SK-N-SH treated with all-trans-retinoic acid at 6 μM for 48 hours (cell line): ENCODE data around the gene TRAF1.
"Not testable (repeated sequence)": the region's sequence is repeated elsewhere in the genome, so short reads cannot be mapped to it uniquely, and the experiment has no call there.

Experiments used
- ATAC-seq: fragments of 200-7000 bp; cut with Tn5 transposase; 3 replicates; pipeline ENCODE4 v1.9.1; 2020; ENCODE audit warnings: mild to moderate bottlenecking, moderate library complexity
- ARNTL ChIP-seq: fragments of 450-650 bp; formaldehyde crosslinking; IDR thresholded peaks from 2 replicates; pipeline ENCODE4 v1.5.0; 2020; ENCODE audit warnings: low read depth, mild to moderate bottlenecking, moderate library complexity, borderline replicate concordance
- BACH2 ChIP-seq: fragments of 250-450 bp; sonication (Bioruptor Pico); IDR thresholded peaks from 2 replicates; pipeline ENCODE4 v1.9.0; 2021; ENCODE audit warnings: mild to moderate bottlenecking, borderline replicate concordance
- CREB5 ChIP-seq: fragments of 250-450 bp; sonication (Bioruptor Pico); IDR thresholded peaks from 2 replicates; pipeline ENCODE4 v1.5.1; 2020; ENCODE audit warnings: low read depth, mild to moderate bottlenecking, moderate library complexity
- CSDC2 ChIP-seq: fragments of 250-450 bp; sonication (Bioruptor Pico); IDR thresholded peaks from 2 replicates; pipeline ENCODE4 v1.5.0; 2020; ENCODE audit warnings: mild to moderate bottlenecking, moderate library complexity
- CSRNP3 ChIP-seq: fragments of 250-450 bp; sonication (Bioruptor Pico); IDR thresholded peaks from 2 replicates; pipeline ENCODE4 v1.5.1; 2021; ENCODE audit warnings: mild to moderate bottlenecking, moderate library complexity
- ESRRG ChIP-seq: fragments of 250-450 bp; sonication (Bioruptor Pico); IDR thresholded peaks from 2 replicates; pipeline ENCODE4 v1.6.1; 2021; ENCODE audit warnings: mild to moderate bottlenecking
- GLIS3 ChIP-seq: fragments of 250-450 bp; sonication (Bioruptor Pico); IDR thresholded peaks from 2 replicates; pipeline ENCODE4 v1.5.0; 2020; ENCODE audit warnings: mild to moderate bottlenecking, moderate library complexity
- ISL1 ChIP-seq: fragments of 250-450 bp; sonication (Bioruptor Pico); IDR thresholded peaks from 2 replicates; pipeline ENCODE4 v2.1.2; 2022; ENCODE audit warnings: mild to moderate bottlenecking, moderate library complexity
- OSR1 ChIP-seq: fragments of 250-450 bp; sonication (Bioruptor Pico); IDR thresholded peaks from 2 replicates; pipeline ENCODE4 v1.8.0; 2022; ENCODE audit warnings: moderate library complexity, mild to moderate bottlenecking, inconsistent platforms
- POU6F1 ChIP-seq: fragments of 250-450 bp; sonication (Bioruptor Pico); IDR thresholded peaks from 2 replicates; pipeline ENCODE4 v1.8.0; 2021; ENCODE audit warnings: low read depth, mild to moderate bottlenecking, moderate library complexity, borderline replicate concordance
- PPARA ChIP-seq: fragments of 250-450 bp; sonication (Bioruptor Pico); IDR thresholded peaks from 2 replicates; pipeline ENCODE4 v1.5.0; 2020; ENCODE audit warnings: mild to moderate bottlenecking, borderline replicate concordance
- RARB ChIP-seq: fragments of 250-450 bp; sonication (Bioruptor Pico); IDR thresholded peaks from 2 replicates; pipeline ENCODE4 v1.8.0; 2021; ENCODE audit warnings: mild to moderate bottlenecking, moderate library complexity
- SNAI2 ChIP-seq: fragments of 250-450 bp; sonication (Bioruptor Pico); IDR thresholded peaks from 2 replicates; pipeline ENCODE4 v1.5.0; 2020; ENCODE audit warnings: mild to moderate bottlenecking, moderate library complexity
- TCF4 ChIP-seq: fragments of 250-450 bp; sonication (Bioruptor Pico); IDR thresholded peaks from 2 replicates; pipeline ENCODE4 v1.8.0; 2021; ENCODE audit warnings: mild to moderate bottlenecking, moderate library complexity, borderline replicate concordance
- TSHZ2 ChIP-seq: fragments of 250-450 bp; sonication (Bioruptor Pico); IDR thresholded peaks from 2 replicates; pipeline ENCODE4 v1.5.0; 2020; ENCODE audit warnings: mild to moderate bottlenecking, moderate library complexity
- ZC3H10 ChIP-seq: fragments of 250-450 bp; sonication (Bioruptor Pico); IDR thresholded peaks from 2 replicates; pipeline ENCODE4 v1.5.1; 2021; ENCODE audit warnings: mild to moderate bottlenecking, moderate library complexity
- ZFP3 ChIP-seq: fragments of 250-450 bp; sonication (Bioruptor Pico); IDR thresholded peaks from 2 replicates; pipeline ENCODE4 v1.5.0; 2020; ENCODE audit warnings: mild to moderate bottlenecking, moderate library complexity
- ZFP30 ChIP-seq: fragments of 450-650 bp; formaldehyde crosslinking; IDR thresholded peaks from 2 replicates; pipeline ENCODE4 v1.5.0; 2022; ENCODE audit warnings: mild to moderate bottlenecking, moderate library complexity
- ZNF565 ChIP-seq: fragments of 450-650 bp; formaldehyde crosslinking; conservative IDR thresholded peaks from 2 replicates; pipeline ENCODE4 v1.5.0; 2020; ENCODE audit warnings: low read depth, mild to moderate bottlenecking, moderate library complexity
- ZNF70 ChIP-seq: fragments of 450-650 bp; formaldehyde crosslinking; IDR thresholded peaks from 2 replicates; pipeline ENCODE4 v1.5.0; 2020; ENCODE audit warnings: mild to moderate bottlenecking, moderate library complexity
- ZNF8 ChIP-seq: fragments of 450-650 bp; formaldehyde crosslinking; IDR thresholded peaks from 2 replicates; pipeline ENCODE4 v1.5.0; 2020; ENCODE audit warnings: mild to moderate bottlenecking, moderate library complexity

The TRAF1 gene

GRCh38 chr9:120926397-120926928, at the start of gene TRAF1:
Gene TRAF1, minus strand, starts transcription at chr9:120926796. Its CDS starts 721 bp downstream, at chr9:120926075.
- no peak for TF ChIP-seq ARNTL (CRISPR knock-in tag)
- TF ChIP-seq RARB (CRISPR knock-in tag): no peak
- TF ChIP-seq CSDC2: no peak
- no peak for TF ChIP-seq ZFP3 (CRISPR knock-in tag)
- no peak for TF ChIP-seq BACH2 (CRISPR knock-in tag)
- no peak for TF ChIP-seq SNAI2 (CRISPR knock-in tag)
- TF ChIP-seq TSHZ2 (CRISPR knock-in tag): no peak
- TF ChIP-seq, all 23 proteins: peak for 0
- no peak for ATAC-seq

GRCh38 chr9:120974921-120975320, 48.3 kb upstream of the TRAF1 start:
- TF ChIP-seq OSR1: no peak
- no peak for TF ChIP-seq ISL1
- no peak for TF ChIP-seq ZNF565 (CRISPR knock-in tag)
- no peak for TF ChIP-seq ZNF70 (CRISPR knock-in tag)
- TF ChIP-seq PPARA: no peak
- no peak for TF ChIP-seq ZC3H10 (CRISPR knock-in tag)
- TF ChIP-seq ESRRG (CRISPR knock-in tag): no peak
- no peak for TF ChIP-seq GLIS3 (CRISPR knock-in tag)
- no peak for TF ChIP-seq RARB (CRISPR knock-in tag)
- ATAC-seq: no peak

- TF ChIP-seq CSRNP3: no peak
- ATAC-seq: no peak
These were observed 47.6 kb upstream of the TRAF1 start for GRCh38 chr9:120974181-120974580.

- no peak for ATAC-seq
- no peak for TF ChIP-seq ZFP3 (CRISPR knock-in tag)
- no peak for TF ChIP-seq ZFP30 (CRISPR knock-in tag)
- no peak for TF ChIP-seq ZC3H10 (CRISPR knock-in tag)
- TF ChIP-seq RARB (CRISPR knock-in tag): no peak
- no peak for TF ChIP-seq ESRRG (CRISPR knock-in tag)
- TF ChIP-seq PPARA: no peak
- no peak for TF ChIP-seq CREB5
- TF ChIP-seq ZNF565 (CRISPR knock-in tag): no peak
- no peak for TF ChIP-seq OSR1
- TF ChIP-seq ZNF8 (CRISPR knock-in tag): no peak
- no peak for TF ChIP-seq CSRNP3
- no peak for TF ChIP-seq ARNTL (CRISPR knock-in tag)
- TF ChIP-seq BACH2 (CRISPR knock-in tag): no peak
- no peak for TF ChIP-seq POU6F1
- TF ChIP-seq CSDC2: no peak
- TF ChIP-seq ISL1: no peak
- TF ChIP-seq TCF4: no peak
- TF ChIP-seq TSHZ2 (CRISPR knock-in tag): no peak
- no peak for TF ChIP-seq SNAI2 (CRISPR knock-in tag)
- no peak for TF ChIP-seq GLIS3 (CRISPR knock-in tag)
These were observed 45.3 kb upstream of the TRAF1 start for GRCh38 chr9:120971938-120972337.

GRCh38 chr9:120971471-120971870, 44.9 kb upstream of the TRAF1 start:
- ATAC-seq: not testable (repeated sequence)
